ENCODE data around the gene ARHGAP45. TPM values are rescaled to one million over a fixed set of nuclear protein-coding genes. Genes with fewer than 3 reads are reported as not detected.
"Not testable (repeated sequence)": the region's sequence is repeated elsewhere in the genome, so short reads cannot be mapped to it uniquely, and the experiment has no call there.

The ARHGAP45 gene
- total and polyA plus RNA-seq, 8 donors, result 5.1 to 21.6 (median 11.2) TPM

GRCh38 chr19:1019616-1019961 is 47.4 kb upstream of the ARHGAP45 start:
- intact Hi-C loops (cut with DNase I), result no loop called here
- WGBS, 2 donors, result 30 to 36% methylated on average over 18 of the region's 18 CpGs
- H3K4me3 ChIP-seq, result peak overlapping the region; percentile 64 to 81 (median 78)
- no peak for TF ChIP-seq CTCF (IDR thresholded peaks at IDR 0.05)
- H3K9me3 ChIP-seq, result no peaks in the 10 kb centered on the region
- DNase-seq, result peak in 2 of 6 donors; percentile 47 to 81
- no peaks in the 10 kb centered on the region for H3K36me3 ChIP-seq
- no peak for ATAC-seq
- H3K27ac ChIP-seq, result peak overlapping the region in 2 of 4 donors; percentile 17 to 35
- H3K27me3 ChIP-seq, result no peaks in the 10 kb centered on the region
- no peak for FAIRE-seq
- peaks cover 26 to 40% (median 34%) of the 10 kb centered on the region in 3 donors for H3K4me1 ChIP-seq

GRCh38 chr19:1019980-1020867 is 46.7 kb upstream of the ARHGAP45 start:
- 1 to 3% methylated on average over 55 to 60 of the region's 60 CpGs for WGBS, 2 donors
- H3K9me3 ChIP-seq, result no peaks in the 10 kb centered on the region
- intact Hi-C loops (cut with DNase I), result no loop called here

GRCh38 chr19:1020868-1021425 is 46.0 kb upstream of the ARHGAP45 start, which contains the start of gene TMEM259:
TSS of gene TMEM259 (minus strand) at chr19:1021123. CDS start at chr19:1020996, 127 bp downstream.
- FAIRE-seq (no peak), DNase-seq (peak; percentile 96 to 99 (median 98)), ATAC-seq (peak; percentile 86 to 94 (median 90))
- Histone ChIP-seq H3K27me3 (no peaks in the 10 kb centered on the region), H3K9me3 (no peaks in the 10 kb centered on the region), H3K27ac (peak within 1 kb of the TSS; percentile 76 to 93 (median 88)), H3K36me3 (no peaks in the 10 kb centered on the region), H3K4me3 (peak within 1 kb of the TSS; percentile 64 to 81 (median 78)), H3K4me1 (peaks cover 26 to 38% (median 34%) of the 10 kb centered on the region in 3 donors)
- WGBS, 2 donors, result 0 to 1% methylated on average over 41 to 68 of the region's 68 CpGs
- intact Hi-C loops (cut with DNase I), result no loop called here
- TF ChIP-seq CTCF (IDR thresholded peaks at IDR 0.05), result no peak

More at GRCh38 chr19:1019980-1020867, 46.7 kb upstream of the ARHGAP45 start:
- peaks cover 26 to 40% (median 34%) of the 10 kb centered on the region in 3 donors for H3K4me1 ChIP-seq
- peak overlapping the region; percentile 64 to 81 (median 78) for H3K4me3 ChIP-seq
- H3K36me3 ChIP-seq, result no peaks in the 10 kb centered on the region
- no peak for TF ChIP-seq CTCF (IDR thresholded peaks at IDR 0.05)
- peak in 4 of 6 donors; percentile 59 to 88 (median 68) for DNase-seq
- ATAC-seq, result no peak
- H3K27me3 ChIP-seq, result no peaks in the 10 kb centered on the region
- FAIRE-seq, result no peak
- H3K27ac ChIP-seq, result peak overlapping the region; percentile 76 to 93 (median 88)

- 76 to 85% methylated on average over 5 of the region's 5 CpGs for WGBS, 2 donors
- ATAC-seq; H3K4me3 ChIP-seq; H3K9me3 ChIP-seq; intact Hi-C loops (cut with DNase I); H3K27ac ChIP-seq; DNase-seq; H3K27me3 ChIP-seq; FAIRE-seq; H3K36me3 ChIP-seq: not testable (repeated sequence)
- peaks cover 0 to 11% (median 8%) of the 10 kb centered on the region in 3 donors for H3K4me1 ChIP-seq
Observed at GRCh38 chr19:1023883-1024188, 43.1 kb upstream of the ARHGAP45 start.

GRCh38 chr19:1025080-1025479 is 41.9 kb upstream of the ARHGAP45 start:
- H3K27ac ChIP-seq; FAIRE-seq; intact Hi-C loops (cut with DNase I); ATAC-seq; H3K9me3 ChIP-seq; H3K4me3 ChIP-seq; H3K4me1 ChIP-seq; H3K36me3 ChIP-seq; H3K27me3 ChIP-seq; DNase-seq: not testable (repeated sequence)
- WGBS, 2 donors, result 78 to 84% methylated on average over 6 of the region's 6 CpGs
